ENCODE results near the gene CABCOCO1. TPM values are rescaled to one million over a fixed set of nuclear protein-coding genes. Genes with fewer than 3 reads are reported as not detected.

Gene CABCOCO1
- total and polyA plus RNA-seq, 9 of the 15 experiments (the other 6 are each of a cell fraction or from before 2014, with no cell fraction given), result 0.04 TPM; not detected in 8

- ChIA-PET POLR2A (no interaction called here), CTCF (ENCODE audit: low intra/inter-chr PET ratio) (no interaction called here)
- Histone ChIP-seq H3K79me2 (ENCODE audit: control insufficient read depth, insufficient read depth, low read length) (no peaks in the 10 kb centered on the region), H3K4me3 (no peak overlapping the region), H3K4me2 (ENCODE audit: insufficient read depth, low read length) (no peak overlapping the region), H3K27me3 (ENCODE audit: control insufficient read depth in 2 of 2, insufficient read depth in 2 of 2, low read length in 2 of 2) (no peaks in the 10 kb centered on the region), H3K9me1 (ENCODE audit: control insufficient read depth, insufficient read depth, low read length) (no peaks in the 10 kb centered on the region), H3K9me3 (replicated peaks; ENCODE audit: control insufficient read depth, insufficient read depth, low read depth, low read length) (no peaks in the 10 kb centered on the region), H4K20me1 (replicated peaks; ENCODE audit: control insufficient read depth, insufficient read depth, low read length) (no peaks in the 10 kb centered on the region), H3K4me1 (replicated peaks in 1 of 2; ENCODE audit: control insufficient read depth in 2 of 2, insufficient read depth in 2 of 2, low read length in 2 of 2) (no peaks in the 10 kb centered on the region), H2AFZ (ENCODE audit: low read depth, low read length) (no peak overlapping the region), H3K9ac (ENCODE audit: insufficient read depth in 1 of 2, low read depth in 2 of 2, low read length in 2 of 2) (no peak overlapping the region), H3K27ac (ENCODE audit: extremely low read depth, low read depth, low read length) (no peak overlapping the region), H3K36me3 (ENCODE audit: control insufficient read depth, insufficient read depth, low read length) (no peaks in the 10 kb centered on the region)
- ATAC-seq, result no peak
- DNase-seq (ENCODE audit: extremely low read depth in 1 of 4, low spot score in 3 of 4), result no peak
- in situ Hi-C loops (cut with MboI) (no loop called here), intact Hi-C loops (cut with micrococcal nuclease) (no loop called here)
- 18% methylated on average over 1 of the region's 1 CpG for WGBS (ENCODE audit: insufficient coverage, low coverage, missing lambda C conversion rate)
- no TSS peak for BruUV-seq (replicated peaks)
- FAIRE-seq, result no peak
- TF ChIP-seq RREB1 (CRISPR knock-in tag; IDR thresholded peaks at IDR 0.05) (no peak), SIN3A (IDR thresholded peaks at IDR 0.05; ENCODE audit: borderline replicate concordance in 2 of 2, control insufficient read depth in 1 of 2, low read depth in 2 of 2, low read length in 2 of 2) (no peak), ZNF511 (CRISPR knock-in tag; IDR thresholded peaks at IDR 0.05) (no peak), ZNF354B (CRISPR knock-in tag; IDR thresholded peaks at IDR 0.05) (no peak), TFAM (CRISPR knock-in tag; conservative IDR thresholded peaks at IDR 0.05) (no peak), NRF1 (conservative IDR thresholded peaks at IDR 0.05 in 1 of 2, IDR thresholded peaks at IDR 0.05 in 1 of 2) (no peak), PML (IDR thresholded peaks at IDR 0.05; ENCODE audit: low read length) (no peak), HMGXB4 (CRISPR knock-in tag; IDR thresholded peaks at IDR 0.05) (no peak), FOXJ2 (tag; IDR thresholded peaks at IDR 0.05) (no peak), ZMIZ1 (IDR thresholded peaks at IDR 0.05; ENCODE audit: low read depth in 2 of 2, low read length in 2 of 2) (no peak)
Measured at GRCh38 chr10:61705022-61705613, 42.4 kb downstream of the CABCOCO1 start.

All from K562 (cell line).